Lung (tissue), 12 donors: ENCODE data around the gene CD7. TPM values are rescaled to one million over a fixed set of nuclear protein-coding genes. Genes with fewer than 3 reads are reported as not detected.
A peak's percentile ranks its signal among the peaks of the same experiment; 100 is the strongest.

Source experiments
- ATAC-seq: fragments of 200-7000 bp; cut with Tn5 transposase; one replicate; pipeline ENCODE4 v1.9.1; 2020; ENCODE audit warnings: moderate number of reproducible peaks; ENCODE audit not compliant: insufficient read depth, low FRiP score
- DNase-seq, 3 donors: peaks; one replicate each; pipeline ENCODE4 v3.0.0-alpha.2; 2013 to 2017
- H3K27ac ChIP-seq, 2 donors: one replicate each; pipeline ENCODE4 v1.5.1; 2013; ENCODE audit warnings: mild to moderate bottlenecking in 2 of 2, moderate library complexity in 2 of 2, control low read depth in 1 of 2, inconsistent platforms in 1 of 2, low read depth in 1 of 2, low read length in 1 of 2
- H3K27me3 ChIP-seq, 3 donors: one replicate each; pipeline ENCODE4 v1.5.1; 2013; ENCODE audit warnings: low read length in 2 of 3; ENCODE audit not compliant: control insufficient read depth in 3 of 3, insufficient read depth in 3 of 3
- H3K36me3 ChIP-seq, 4 donors: one replicate each; pipeline ENCODE4 v1.5.1; 2013; ENCODE audit warnings: low read length in 4 of 4, mild to moderate bottlenecking in 1 of 4, moderate library complexity in 1 of 4; ENCODE audit not compliant: control insufficient read depth in 4 of 4, insufficient read depth in 4 of 4
- H3K4me1 ChIP-seq, 5 donors: one replicate each; pipeline ENCODE4 v1.5.1; 2013; ENCODE audit warnings: low read length in 5 of 5, mild to moderate bottlenecking in 2 of 5, moderate library complexity in 1 of 5; ENCODE audit not compliant: control insufficient read depth in 5 of 5, insufficient read depth in 5 of 5
- H3K4me3 ChIP-seq: one replicate; pipeline ENCODE4 v1.5.1; 2013; ENCODE audit warnings: mild to moderate bottlenecking, control low read depth, moderate library complexity
- H3K9ac ChIP-seq, 2 donors: one replicate each; pipeline ENCODE4 v1.5.1; 2013; ENCODE audit warnings: low read length in 2 of 2, control low read depth in 1 of 2; ENCODE audit not compliant: insufficient read depth in 1 of 2
- H3K9me3 ChIP-seq, 4 donors: one replicate each; pipeline ENCODE4 v1.5.1; 2013; ENCODE audit warnings: low read length in 3 of 4, mild to moderate bottlenecking in 1 of 4, moderate library complexity in 1 of 4; ENCODE audit not compliant: control insufficient read depth in 4 of 4, insufficient read depth in 3 of 4
- CTCF ChIP-seq: IDR thresholded peaks from 2 replicates; pipeline ENCODE4 v1.5.1; 2012; ENCODE audit warnings: mild to moderate bottlenecking; ENCODE audit errors: control extremely low read depth, extremely low read depth
- WGBS, 2 donors: extraction: QIAGEN DNeasy Blood & Tissue Kit; methylation state at CpG; one replicate each; pipeline ENCODE4 v1.1.7; 2013; 5-methylcytosine and 5-hydroxymethylcytosine counted together
- polyA plus RNA-seq, 2 donors: library from polyadenylated mRNA; stranded (reverse); fragments of 200-250 nt; gene quantifications; one replicate each; pipeline ENCODE4 v1.2.1, GENCODE V29; 2013
- total RNA-seq, 2 donors: library from RNA; depleted of rRNA in 1 of 2; stranded (reverse); fragments of >200 nt in 1 of 2; gene quantifications; one replicate each; pipeline ENCODE4 v1.2.1, GENCODE V29; 2014 to 2021
- donor health status: control.
- donor health status: control.
- donor health status: Bipolar disorder and iron deficiency.
- donor health status: healthy.
- donor health status: DM: yes; HTN: yes; CAD: no.

The CD7 gene
- total and polyA plus RNA-seq, 4 donors = 2.3 to 10.7 (median 6.1) TPM

GRCh38 chr17:82298538-82299421 lies 18.6 kb downstream of the CD7 start:
- WGBS, 2 donors = 64 to 68% methylated on average over 27 of the region's 27 CpGs
- Histone ChIP-seq H3K27me3 (no peaks in the 10 kb centered on the region), H3K4me1 (peaks cover 7 to 26% (median 11%) of the 10 kb centered on the region in 5 donors), H3K36me3 (no peaks in the 10 kb centered on the region), H3K9ac (no peak overlapping the region), H3K9me3 (no peaks in the 10 kb centered on the region), H3K27ac (peak overlapping the region; percentile 63 to 93), H3K4me3 (no peak overlapping the region)
- DNase-seq = no peak
- ATAC-seq = no peak
- TF ChIP-seq CTCF = no peak

- DNase-seq (peak; percentile 82 to 91 (median 84)), ATAC-seq (peak; percentile 82)
- 0 to 1% methylated on average over 36 of the region's 36 CpGs for WGBS, 2 donors
- H3K9ac ChIP-seq = peak overlapping the region; percentile 21 to 68
- peak overlapping the region; percentile 24 for H3K4me3 ChIP-seq
- peak overlapping the region; percentile 63 to 93 for H3K27ac ChIP-seq
- TF ChIP-seq CTCF = no peak
- H3K4me1 ChIP-seq = peaks cover 7 to 21% (median 11%) of the 10 kb centered on the region in 5 donors
- no peaks in the 10 kb centered on the region for H3K9me3 ChIP-seq
- H3K27me3 ChIP-seq = no peaks in the 10 kb centered on the region
- H3K36me3 ChIP-seq = no peaks in the 10 kb centered on the region
These were observed 19.5 kb downstream of the CD7 start for GRCh38 chr17:82297714-82298537.

- no peaks in the 10 kb centered on the region for H3K36me3 ChIP-seq
- WGBS, 2 donors = 13 to 29% methylated on average over 19 of the region's 19 CpGs
- no peak for TF ChIP-seq CTCF
- H3K27me3 ChIP-seq = no peaks in the 10 kb centered on the region
- H3K27ac ChIP-seq = peak overlapping the region; percentile 63 to 93
- ATAC-seq (peak; percentile 4), DNase-seq (peak in 1 of 3 donors; percentile 51)
- peaks cover 7 to 21% (median 11%) of the 10 kb centered on the region in 5 donors for H3K4me1 ChIP-seq
- peak overlapping the region in 1 of 2 donors; percentile 68 for H3K9ac ChIP-seq
- no peak overlapping the region for H3K4me3 ChIP-seq
- H3K9me3 ChIP-seq = no peaks in the 10 kb centered on the region
These were observed 20.1 kb downstream of the CD7 start for GRCh38 chr17:82297280-82297713.
